Activated T-cell treated with anti-CD3 and anti-CD28 coated beads, Interleukin-2, amount 50 U/mL, for 24 hours (primary cell): Measurements from ENCODE around the gene DGCR6L.
"Not testable (repeated sequence)": the region's sequence is repeated elsewhere in the genome, so short reads cannot be mapped to it uniquely, and the experiment has no call there.

ENCODE experiments used
- DNase-seq: peaks from one replicate; pipeline ENCODE4 v3.0.0-alpha.2; 2020
- H3K27ac Mint-ChIP-seq: 2 replicates; pipeline ENCODE4 v1.8.0; 2020; ENCODE audit warnings: mild to moderate bottlenecking, mixed read lengths
- H3K27me3 Mint-ChIP-seq: 2 replicates; pipeline ENCODE4 v1.8.0; 2020; ENCODE audit warnings: mixed read lengths
- H3K36me3 Mint-ChIP-seq: 2 replicates; pipeline ENCODE4 v1.8.0; 2020; ENCODE audit warnings: low read depth, mixed read lengths
- H3K4me1 Mint-ChIP-seq: 2 replicates; pipeline ENCODE4 v1.8.0; 2020; ENCODE audit warnings: low read depth, mixed read lengths
- H3K4me3 Mint-ChIP-seq: 2 replicates; pipeline ENCODE4 v1.8.0; 2020; ENCODE audit warnings: mild to moderate bottlenecking, moderate library complexity, mixed read lengths
- H3K9me3 Mint-ChIP-seq: 2 replicates; pipeline ENCODE4 v1.8.0; 2020; ENCODE audit warnings: mixed read lengths

DGCR6L gene

DNA sequence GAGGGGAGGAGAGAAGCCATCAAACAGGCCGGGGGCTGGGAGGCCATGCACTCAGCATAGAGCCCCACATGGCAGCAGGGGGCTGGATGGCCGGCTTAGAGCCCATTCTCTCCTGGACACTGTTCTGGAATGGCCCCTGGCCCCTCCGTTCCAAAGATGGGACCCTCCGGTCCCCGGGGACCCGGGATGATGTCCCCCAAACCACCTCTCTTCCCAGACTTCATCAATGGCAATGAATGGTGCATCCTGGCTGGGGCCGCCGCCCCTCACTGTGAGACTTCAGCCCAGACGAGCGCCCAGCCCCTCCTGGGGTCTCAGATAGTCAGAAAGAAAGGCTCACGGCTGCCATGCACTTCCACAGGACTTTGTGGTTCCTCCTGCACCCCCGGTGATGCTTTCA, 38.0 kb downstream of the DGCR6L start:
- no peak for DNase-seq
- H3K4me3 Mint-ChIP-seq, result no peak overlapping the region
- no peaks in the 10 kb centered on the region for H3K36me3 Mint-ChIP-seq
- peaks cover 4% of the 10 kb centered on the region for H3K4me1 Mint-ChIP-seq
- no peaks in the 10 kb centered on the region for H3K27me3 Mint-ChIP-seq
- no peak overlapping the region for H3K27ac Mint-ChIP-seq
- no peaks in the 10 kb centered on the region for H3K9me3 Mint-ChIP-seq

DNA sequence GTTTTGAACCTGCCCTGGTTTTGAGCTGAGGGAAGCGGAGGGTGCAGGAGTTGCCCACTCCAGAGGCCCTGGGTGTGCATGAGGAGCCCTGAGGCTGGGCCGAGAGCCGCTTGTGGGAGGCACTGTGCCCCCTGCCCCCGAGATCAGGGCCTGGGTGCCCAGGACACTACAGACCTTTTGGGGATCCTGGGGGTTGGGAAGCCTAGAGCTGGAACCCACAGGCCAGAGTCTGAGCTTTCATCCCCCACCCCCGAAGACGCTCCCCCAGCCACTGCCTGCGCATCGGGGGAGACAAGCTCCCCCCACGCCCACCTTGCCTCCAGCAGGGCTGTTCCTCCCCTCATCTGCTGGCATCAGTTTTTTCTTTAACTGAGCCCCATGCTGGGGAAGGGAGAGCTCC, 38.4 kb downstream of the DGCR6L start:
- H3K27me3 Mint-ChIP-seq, H3K27ac Mint-ChIP-seq, H3K9me3 Mint-ChIP-seq, H3K4me1 Mint-ChIP-seq, H3K36me3 Mint-ChIP-seq, DNase-seq, H3K4me3 Mint-ChIP-seq: not testable (repeated sequence)

DNA sequence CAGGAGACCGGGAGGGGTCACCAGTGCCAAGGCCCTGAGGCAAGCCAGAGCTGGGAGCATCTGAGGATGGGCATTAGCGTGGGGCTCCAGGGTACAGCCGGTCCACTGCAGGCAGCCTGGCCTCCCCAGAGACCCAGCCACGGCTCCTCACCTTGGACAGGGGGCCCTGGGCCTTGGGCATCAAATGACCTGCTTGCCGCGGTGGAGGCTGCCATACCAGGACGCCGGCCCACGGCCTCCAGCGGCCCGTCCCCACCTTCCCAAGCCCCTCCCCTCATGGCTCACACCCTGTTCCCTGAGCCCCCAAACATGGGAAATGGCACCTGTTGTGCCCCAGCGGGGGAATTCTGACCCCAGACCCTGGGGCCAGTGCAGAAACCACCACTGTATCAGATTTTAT, 39.0 kb downstream of the DGCR6L start:
- DNase-seq, result no peak
- H3K27ac Mint-ChIP-seq, result no peak overlapping the region
- H3K9me3 Mint-ChIP-seq, result no peaks in the 10 kb centered on the region
- peaks cover 4% of the 10 kb centered on the region for H3K4me1 Mint-ChIP-seq
- H3K36me3 Mint-ChIP-seq, result no peaks in the 10 kb centered on the region
- H3K4me3 Mint-ChIP-seq, result no peak overlapping the region
- no peaks in the 10 kb centered on the region for H3K27me3 Mint-ChIP-seq

DNA sequence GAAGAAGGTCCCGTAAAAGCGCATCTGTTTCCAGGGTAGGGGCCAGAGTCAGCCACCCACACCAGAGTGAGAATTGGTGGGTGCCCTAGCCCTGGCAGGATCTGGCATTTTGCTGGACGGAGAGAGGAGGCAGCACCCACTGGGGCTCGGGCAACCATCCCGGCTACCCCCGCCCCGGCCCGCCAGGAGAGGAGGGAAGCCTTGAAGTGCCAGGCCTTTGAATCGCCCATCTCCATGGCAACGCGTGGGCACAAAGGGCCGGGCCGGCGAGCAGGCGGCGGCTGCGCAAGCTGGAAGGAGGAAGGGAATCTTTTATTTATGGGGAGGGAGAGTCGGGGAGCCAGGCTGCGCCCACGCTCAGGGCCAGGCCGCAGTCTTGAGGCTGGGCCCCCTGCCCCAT, 39.7 kb downstream of the DGCR6L start:
- H3K4me3 Mint-ChIP-seq, DNase-seq, H3K4me1 Mint-ChIP-seq, H3K27ac Mint-ChIP-seq, H3K9me3 Mint-ChIP-seq, H3K27me3 Mint-ChIP-seq, H3K36me3 Mint-ChIP-seq: not testable (repeated sequence)

DNA sequence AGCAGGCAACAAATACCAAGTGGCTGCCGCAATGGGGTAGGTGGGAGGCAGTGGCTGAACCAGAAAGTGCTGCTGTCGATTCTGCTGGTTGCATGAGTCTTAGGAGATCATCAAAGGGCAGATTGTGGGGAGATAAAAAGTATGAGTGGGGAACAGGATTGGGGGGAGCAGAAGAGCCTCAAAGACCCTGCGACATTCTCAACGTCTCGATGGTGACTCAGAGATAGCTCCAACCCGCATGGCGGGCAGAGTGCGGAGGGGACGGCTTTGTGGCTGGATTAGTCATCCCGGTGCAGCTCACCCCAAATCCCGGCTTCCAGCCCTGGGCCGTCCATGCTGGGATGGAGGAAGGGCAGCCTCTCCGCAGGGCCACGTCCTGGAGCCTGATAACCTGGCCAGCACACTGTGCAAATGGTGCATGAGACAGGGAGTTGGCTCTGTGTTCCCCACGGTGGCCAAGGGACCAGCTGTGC, 40.2 kb downstream of the DGCR6L start:
- H3K27me3 Mint-ChIP-seq, result no peaks in the 10 kb centered on the region
- no peak overlapping the region for H3K27ac Mint-ChIP-seq
- DNase-seq, result no peak
- H3K4me1 Mint-ChIP-seq, result peaks cover 4% of the 10 kb centered on the region
- H3K36me3 Mint-ChIP-seq, result no peaks in the 10 kb centered on the region
- H3K4me3 Mint-ChIP-seq, result no peak overlapping the region
- no peaks in the 10 kb centered on the region for H3K9me3 Mint-ChIP-seq

DNA sequence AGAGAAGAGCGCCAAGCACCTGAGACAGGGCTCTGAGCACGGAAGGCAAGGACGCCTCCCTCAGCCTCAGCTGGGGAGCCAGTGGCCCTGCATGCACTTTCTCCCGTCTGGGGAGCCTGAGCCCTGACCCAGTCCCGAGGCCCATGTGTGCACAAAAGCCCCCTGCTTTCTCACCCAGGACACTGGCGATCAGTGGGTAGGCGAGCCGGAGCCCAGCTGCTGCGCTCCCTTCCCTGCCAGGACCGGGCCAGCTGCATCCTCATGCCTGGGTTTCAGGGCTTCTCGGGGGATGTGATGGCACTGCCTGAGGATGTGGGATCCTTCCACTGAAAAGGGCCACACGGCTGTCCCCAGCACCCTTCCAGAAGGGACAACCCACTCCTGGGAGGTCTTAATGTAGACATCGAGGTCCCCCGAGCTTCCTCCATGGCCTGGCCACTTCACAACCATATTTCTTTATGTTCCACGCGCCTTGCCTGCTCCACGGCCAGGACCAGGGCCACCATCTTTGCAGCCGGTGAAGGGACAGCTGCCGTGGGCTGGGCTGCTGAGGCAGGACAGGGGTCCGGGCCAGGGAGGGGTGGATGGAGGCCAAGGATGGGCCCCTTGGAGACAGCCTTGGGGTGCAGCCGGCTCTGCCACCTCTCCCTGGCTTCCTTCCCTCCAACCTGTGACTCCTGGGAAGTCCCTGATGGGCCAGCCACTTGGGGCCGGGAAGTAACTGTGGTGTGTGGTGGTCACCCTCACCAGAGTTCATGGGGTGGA, 41.0 kb downstream of the DGCR6L start:
- DNase-seq, H3K4me1 Mint-ChIP-seq, H3K9me3 Mint-ChIP-seq, H3K27ac Mint-ChIP-seq, H3K4me3 Mint-ChIP-seq, H3K36me3 Mint-ChIP-seq, H3K27me3 Mint-ChIP-seq: not testable (repeated sequence)

DNA sequence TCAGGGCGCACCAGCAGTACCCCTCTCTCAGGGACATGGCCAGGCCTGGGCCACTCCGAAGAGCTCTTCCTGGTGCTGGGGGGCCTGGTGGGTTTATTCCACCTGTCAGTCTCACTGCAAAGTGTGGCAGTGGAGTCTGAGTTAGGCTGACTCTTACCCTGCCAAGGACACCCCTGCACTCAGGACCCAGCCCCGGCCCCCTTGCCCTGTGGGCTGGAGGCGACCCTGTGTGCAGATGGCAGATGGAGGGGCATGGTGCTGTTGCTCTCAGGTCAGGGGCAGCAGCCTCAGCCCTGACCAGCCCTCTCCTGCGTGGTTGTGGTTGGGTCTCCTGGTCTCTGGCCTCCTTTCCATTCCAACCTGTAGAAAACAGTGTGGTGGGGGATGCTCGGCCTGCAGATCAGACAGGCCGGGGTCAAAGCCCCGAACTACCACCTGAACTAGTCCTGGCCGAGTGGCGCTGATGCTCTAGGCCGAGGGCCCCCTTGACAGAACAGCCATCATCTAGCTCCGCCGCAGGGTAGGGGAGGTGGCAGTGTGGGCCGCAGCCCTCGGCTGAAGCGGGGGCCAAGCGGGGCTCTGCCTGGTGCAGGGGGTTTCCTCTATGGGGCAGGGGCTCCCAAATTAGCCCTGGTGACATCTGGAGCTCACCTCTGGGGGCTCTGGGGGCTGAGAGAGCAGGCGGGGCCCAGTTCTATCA, 41.8 kb downstream of the DGCR6L start:
- H3K4me3 Mint-ChIP-seq, DNase-seq, H3K36me3 Mint-ChIP-seq, H3K27ac Mint-ChIP-seq, H3K9me3 Mint-ChIP-seq, H3K27me3 Mint-ChIP-seq, H3K4me1 Mint-ChIP-seq: not testable (repeated sequence)

DNA sequence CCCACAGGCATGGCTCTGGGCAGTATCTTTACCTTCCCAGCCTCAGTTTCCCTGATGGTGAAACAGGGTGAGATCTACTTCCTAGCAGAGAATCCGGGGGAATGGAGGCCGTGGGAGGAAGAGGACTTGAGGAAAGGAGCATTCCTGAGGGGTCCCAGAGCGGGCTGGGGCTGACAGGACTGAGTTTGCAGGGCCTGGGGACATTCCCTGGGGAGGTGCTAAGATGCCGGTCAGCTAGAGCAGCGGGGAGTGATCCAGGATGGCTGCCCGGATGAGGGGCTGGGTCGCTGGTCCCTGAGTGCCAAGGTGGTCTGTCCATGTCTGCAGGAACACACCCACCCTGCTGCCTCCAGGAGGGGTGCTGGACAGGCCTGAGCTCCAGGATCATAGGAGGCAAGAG, 43.4 kb downstream of the DGCR6L start:
- Mint-ChIP-seq H3K27ac (no peak overlapping the region), H3K36me3 (no peaks in the 10 kb centered on the region), H3K4me1 (peaks cover 4% of the 10 kb centered on the region), H3K9me3 (no peaks in the 10 kb centered on the region), H3K4me3 (no peak overlapping the region), H3K27me3 (no peaks in the 10 kb centered on the region)
- DNase-seq, result no peak

DNA sequence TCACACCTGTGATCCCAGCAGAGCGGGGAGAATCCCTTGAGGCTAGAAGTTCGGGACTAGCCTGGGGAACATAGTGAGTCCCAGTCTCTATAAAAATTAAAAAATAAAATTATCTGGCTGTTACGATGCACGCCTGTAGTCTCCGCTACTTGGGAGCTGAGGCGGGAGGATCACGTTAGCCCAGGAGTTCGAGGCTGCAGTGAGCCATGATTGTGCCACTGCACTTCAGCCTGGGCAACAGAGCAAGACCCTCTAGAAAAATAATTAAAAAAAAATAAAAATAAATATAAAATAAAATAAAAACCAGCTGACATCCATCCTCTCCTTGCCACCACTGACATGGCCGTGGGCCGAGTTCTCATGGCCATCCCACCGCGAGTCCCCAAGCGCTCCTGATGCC, 44.0 kb downstream of the DGCR6L start:
- Mint-ChIP-seq H3K9me3 (no peaks in the 10 kb centered on the region), H3K27ac (no peak overlapping the region), H3K4me1 (peaks cover 4% of the 10 kb centered on the region), H3K4me3 (no peak overlapping the region), H3K27me3 (no peaks in the 10 kb centered on the region), H3K36me3 (no peaks in the 10 kb centered on the region)
- no peak for DNase-seq

DNA sequence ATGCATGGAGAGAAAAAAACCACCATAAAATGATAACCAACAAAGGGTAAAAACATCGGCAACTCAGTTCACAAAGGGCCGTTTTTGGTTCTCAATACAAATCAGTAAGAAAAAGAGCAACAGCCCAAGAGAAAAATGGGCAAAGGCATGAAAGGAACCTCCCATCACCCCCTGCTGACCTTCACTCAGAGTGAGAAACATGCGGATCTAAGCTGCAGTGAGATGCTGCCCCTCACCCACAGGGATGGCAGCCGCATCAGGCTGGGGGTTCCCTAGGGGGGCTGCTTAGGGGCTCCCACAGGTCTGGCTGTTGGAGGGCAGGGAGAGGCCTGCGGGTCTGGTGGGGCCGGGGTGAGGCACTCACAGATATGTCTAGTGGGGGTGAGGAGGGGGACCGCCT, 44.5 kb downstream of the DGCR6L start:
- not testable (repeated sequence) for H3K9me3 Mint-ChIP-seq, H3K36me3 Mint-ChIP-seq, H3K4me3 Mint-ChIP-seq, H3K4me1 Mint-ChIP-seq, H3K27ac Mint-ChIP-seq, DNase-seq, H3K27me3 Mint-ChIP-seq

DNA sequence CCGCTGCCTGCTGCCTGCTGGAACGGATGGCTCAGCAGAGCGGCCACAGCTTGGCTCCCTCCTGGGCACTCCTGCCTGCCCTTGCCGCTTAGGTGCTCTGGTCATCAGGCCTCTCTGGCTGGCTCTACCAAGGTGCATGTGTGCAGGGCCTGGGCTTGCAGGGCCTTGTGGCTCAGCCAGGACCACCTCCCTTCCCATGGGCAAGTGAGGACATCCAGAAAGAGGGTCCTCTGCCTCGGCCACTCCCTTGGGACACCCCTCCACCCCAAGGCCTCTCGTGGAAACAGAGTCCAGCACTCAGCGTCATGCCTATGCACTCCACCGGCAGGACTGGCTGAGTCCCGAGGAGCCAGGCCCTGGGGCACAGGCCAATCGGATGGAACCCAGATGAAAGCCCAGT, 45.5 kb downstream of the DGCR6L start:
- H3K4me3 Mint-ChIP-seq, H3K36me3 Mint-ChIP-seq, H3K27ac Mint-ChIP-seq, H3K4me1 Mint-ChIP-seq, H3K27me3 Mint-ChIP-seq, DNase-seq, H3K9me3 Mint-ChIP-seq: not testable (repeated sequence)

DNA sequence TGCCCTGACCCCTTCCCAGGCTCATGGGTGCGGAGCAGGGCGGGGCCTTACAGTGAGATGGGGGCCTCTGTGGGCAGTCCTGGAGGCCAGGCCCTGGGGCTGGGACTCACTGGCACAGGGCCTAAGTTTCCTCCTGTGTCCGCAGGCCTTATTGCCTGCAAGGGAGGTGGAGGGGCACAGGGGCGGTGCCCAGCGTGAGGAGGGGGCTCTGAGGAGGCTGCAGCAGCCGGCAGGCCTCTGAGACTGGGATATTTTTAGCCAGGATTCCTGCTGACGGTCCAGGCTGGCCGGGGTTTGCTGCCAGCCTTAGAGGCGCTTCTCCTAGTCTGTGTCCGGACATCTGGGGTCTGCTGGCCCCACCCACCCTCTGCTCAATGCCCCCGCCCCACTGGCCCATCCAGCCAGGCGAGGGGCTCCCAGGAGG, 46.1 kb downstream of the DGCR6L start:
- Mint-ChIP-seq H3K36me3 (no peaks in the 10 kb centered on the region), H3K4me3 (no peak overlapping the region), H3K4me1 (peaks cover under 1% of the 10 kb centered on the region), H3K9me3 (no peaks in the 10 kb centered on the region), H3K27me3 (no peaks in the 10 kb centered on the region), H3K27ac (no peak overlapping the region)
- DNase-seq, result no peak

DNA sequence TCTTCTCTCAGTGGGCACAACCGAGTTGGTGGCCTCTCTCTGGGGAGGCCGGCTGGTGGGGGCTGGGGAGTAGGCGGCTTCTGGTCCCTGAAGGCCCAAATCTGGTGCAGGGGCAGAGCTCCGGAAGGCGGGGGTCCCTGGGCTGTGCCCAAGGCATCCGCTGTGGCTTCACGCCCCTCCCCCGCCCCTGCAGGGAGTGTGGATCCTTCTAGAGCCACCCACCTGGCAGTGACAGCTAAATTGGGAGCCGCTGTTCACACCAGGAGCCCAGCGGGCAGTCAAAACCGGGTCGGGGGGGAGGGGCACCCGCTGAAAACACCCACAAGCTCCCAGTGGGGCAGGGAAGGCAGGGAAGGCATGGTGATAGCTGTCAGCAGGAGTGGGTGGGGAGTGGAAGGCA, 47.2 kb downstream of the DGCR6L start:
- Mint-ChIP-seq H3K4me3 (no peak overlapping the region), H3K36me3 (no peaks in the 10 kb centered on the region), H3K4me1 (peaks cover 2% of the 10 kb centered on the region), H3K9me3 (no peaks in the 10 kb centered on the region), H3K27ac (no peak overlapping the region), H3K27me3 (no peaks in the 10 kb centered on the region)
- no peak for DNase-seq

DNA sequence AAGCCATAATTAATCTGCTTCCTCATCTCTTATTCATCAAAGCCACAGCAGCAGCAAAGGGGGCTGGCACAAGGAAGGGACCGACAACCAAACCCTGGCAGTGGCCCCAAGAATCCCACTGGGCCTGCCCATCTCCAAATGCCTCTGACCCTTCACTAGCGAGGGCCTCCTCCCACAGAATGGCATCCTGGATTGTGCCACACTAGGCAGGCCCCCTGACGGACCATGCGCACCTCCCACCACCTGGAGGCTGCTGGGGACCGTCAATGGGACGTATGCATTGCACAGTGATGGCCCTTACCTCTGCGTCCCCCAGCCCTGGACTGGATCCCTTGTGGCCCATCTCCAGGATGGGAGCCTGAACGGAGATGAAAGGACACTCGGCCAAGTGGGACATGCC, 47.7 kb downstream of the DGCR6L start:
- DNase-seq, result no peak
- peaks cover 2% of the 10 kb centered on the region for H3K4me1 Mint-ChIP-seq
- no peaks in the 10 kb centered on the region for H3K36me3 Mint-ChIP-seq
- H3K4me3 Mint-ChIP-seq, result no peak overlapping the region
- H3K27me3 Mint-ChIP-seq, result no peaks in the 10 kb centered on the region
- no peaks in the 10 kb centered on the region for H3K9me3 Mint-ChIP-seq
- H3K27ac Mint-ChIP-seq, result no peak overlapping the region

DNA sequence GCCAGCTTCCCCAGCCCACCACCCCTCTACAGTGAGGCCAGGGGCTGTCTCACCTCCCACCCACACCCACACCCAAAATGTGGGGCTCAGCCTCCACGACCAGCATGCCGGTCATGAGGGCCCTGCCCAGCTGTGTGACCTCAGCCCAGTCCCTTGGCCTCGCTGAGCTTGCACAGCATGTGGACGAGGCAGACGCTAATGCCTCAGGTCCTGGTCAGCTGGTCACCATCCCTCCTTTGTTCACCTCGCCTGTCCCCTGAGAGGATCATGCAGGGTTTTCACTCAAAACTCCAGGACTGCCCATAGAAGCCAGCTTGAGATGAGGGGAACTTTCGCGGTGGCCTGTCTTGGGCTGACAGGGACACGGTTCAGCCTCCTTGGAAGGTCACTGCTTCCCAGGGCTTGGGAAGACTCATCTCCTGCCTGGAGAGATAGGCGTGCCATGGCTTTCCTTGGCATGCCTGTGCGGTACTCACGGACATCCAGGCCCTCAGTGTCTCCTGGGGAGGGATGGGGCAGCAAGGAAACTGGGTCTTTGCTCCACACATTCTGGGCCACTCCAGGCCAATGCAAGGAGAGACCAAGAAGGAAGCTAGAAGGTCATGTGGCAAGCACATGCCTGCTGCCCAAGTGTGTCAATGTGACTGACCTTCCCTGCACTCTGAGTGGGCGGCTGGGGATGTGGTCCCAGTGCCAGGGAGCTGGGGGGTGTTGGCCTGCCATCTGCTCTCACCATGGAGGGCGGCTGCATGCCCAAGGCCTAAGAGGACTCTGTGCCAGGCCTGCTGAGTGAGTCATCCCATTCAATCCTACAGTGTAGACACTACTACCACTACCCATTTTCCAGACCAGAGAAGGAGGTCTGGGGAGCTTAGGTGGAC, 48.5 kb downstream of the DGCR6L start:
- peaks cover 4% of the 10 kb centered on the region for H3K4me1 Mint-ChIP-seq
- H3K27me3 Mint-ChIP-seq, result peaks cover 4% of the 10 kb centered on the region
- H3K9me3 Mint-ChIP-seq, result no peaks in the 10 kb centered on the region
- H3K36me3 Mint-ChIP-seq, result no peaks in the 10 kb centered on the region
- no peak for DNase-seq
- H3K4me3 Mint-ChIP-seq, result no peak overlapping the region
- no peak overlapping the region for H3K27ac Mint-ChIP-seq
